CD4-positive, alpha-beta memory T cell (primary cell): Measurements from ENCODE around the gene LDLRAD4. TPM values are rescaled to one million over a fixed set of nuclear protein-coding genes. Genes with fewer than 3 reads are reported as not detected.

ENCODE experiments used
- CTCF ChIA-PET: fragments of 350-600 bp; sonication (Branson Sonifier 250); formaldehyde crosslinking; loops from one replicate; lab custom pipeline; 2021; ENCODE audit warnings: inconsistent platforms; ENCODE audit not compliant: partially characterized antibody; lab: Charles Lee
- POLR2A ChIA-PET: fragments of 350-600 bp; sonication (Branson Sonifier 250); formaldehyde crosslinking; loops from one replicate; lab custom pipeline; 2021; ENCODE audit not compliant: partially characterized antibody; lab: Charles Lee
- DNase-seq, 5 donors: peaks; one replicate each; pipeline versions ENCODE4 v3.0.0 to v3.0.0-alpha.2; 2020 to 2022; ENCODE audit warnings: mixed read lengths in 1 of 5
- H3K27ac ChIP-seq: one replicate; pipeline ENCODE4 v1.7.0; 2013; ENCODE audit warnings: low read depth, low read length
- H3K27me3 ChIP-seq: 2 replicates; pipeline ENCODE4 v1.7.0; 2013; ENCODE audit warnings: mild to moderate bottlenecking, low read length, moderate library complexity; ENCODE audit not compliant: insufficient read depth
- H3K36me3 ChIP-seq: 2 replicates; pipeline ENCODE4 v1.7.0; 2013; ENCODE audit warnings: mild to moderate bottlenecking, low read length, moderate library complexity; ENCODE audit not compliant: insufficient read depth
- H3K4me1 ChIP-seq: 2 replicates; pipeline ENCODE4 v1.7.0; 2013; ENCODE audit warnings: mild to moderate bottlenecking, low read length, moderate library complexity; ENCODE audit not compliant: insufficient read depth
- H3K4me3 ChIP-seq, 2 donors: one replicate each; pipeline ENCODE4 v1.7.0; 2013; ENCODE audit warnings: low read length in 2 of 2, mild to moderate bottlenecking in 1 of 2
- H3K9me3 ChIP-seq, 2 donors: one replicate each; pipeline ENCODE4 v1.7.0; 2013; ENCODE audit warnings: low read length in 2 of 2, control low read depth in 1 of 2; ENCODE audit not compliant: control insufficient read depth in 1 of 2
- H3K27ac Mint-ChIP-seq, 7 donors: one replicate each; pipeline ENCODE4 v1.8.0; 2020 to 2021; ENCODE audit warnings: mixed read lengths in 7 of 7, mild to moderate bottlenecking in 6 of 7, inconsistent platforms in 3 of 7, moderate library complexity in 3 of 7
- H3K27me3 Mint-ChIP-seq, 2 donors: one replicate each; pipeline ENCODE4 v1.8.0; 2020 to 2021; ENCODE audit warnings: mixed read lengths in 2 of 2
- H3K36me3 Mint-ChIP-seq, 2 donors: one replicate each; pipeline ENCODE4 v1.8.0; 2020 to 2021; ENCODE audit warnings: mixed read lengths in 2 of 2, inconsistent platforms in 1 of 2, mild to moderate bottlenecking in 1 of 2
- H3K4me1 Mint-ChIP-seq, 4 donors: one replicate each; pipeline ENCODE4 v1.8.0; 2020 to 2021; ENCODE audit warnings: mixed read lengths in 4 of 4, mild to moderate bottlenecking in 1 of 4
- H3K4me3 Mint-ChIP-seq, 8 donors: one replicate each; pipeline ENCODE4 v1.8.0; 2020 to 2021; ENCODE audit warnings: mixed read lengths in 8 of 8, mild to moderate bottlenecking in 7 of 8, moderate library complexity in 6 of 8, inconsistent platforms in 3 of 8
- H3K9me3 Mint-ChIP-seq, 8 donors: one replicate each; pipeline ENCODE4 v1.8.0; 2020 to 2021; ENCODE audit warnings: mixed read lengths in 8 of 8, mild to moderate bottlenecking in 5 of 8, inconsistent platforms in 3 of 8, moderate library complexity in 1 of 8
- intact Hi-C: fragments of 100-400 bp; cut with micrococcal nuclease; formaldehyde crosslinking; loops from one replicate; pipeline ENCODE4 v1.15.1; 2023
- polyA plus RNA-seq, 2 donors: library from polyadenylated mRNA; unstranded; fragments of 300-500 nt; fragmentation: Illumina TruSeq; gene quantifications; one replicate each; pipeline ENCODE4 v1.2.3, GENCODE V29; 2021
- total RNA-seq, 2 experiments: library from RNA; stranded (reverse); gene quantifications; one replicate each; pipeline ENCODE4 v1.2.3, GENCODE V29; 2021

LDLRAD4 gene
- total and polyA plus RNA-seq, 4 experiments from 2014 or later = 17.4 to 63.0 (median 36.6) TPM

DNA sequence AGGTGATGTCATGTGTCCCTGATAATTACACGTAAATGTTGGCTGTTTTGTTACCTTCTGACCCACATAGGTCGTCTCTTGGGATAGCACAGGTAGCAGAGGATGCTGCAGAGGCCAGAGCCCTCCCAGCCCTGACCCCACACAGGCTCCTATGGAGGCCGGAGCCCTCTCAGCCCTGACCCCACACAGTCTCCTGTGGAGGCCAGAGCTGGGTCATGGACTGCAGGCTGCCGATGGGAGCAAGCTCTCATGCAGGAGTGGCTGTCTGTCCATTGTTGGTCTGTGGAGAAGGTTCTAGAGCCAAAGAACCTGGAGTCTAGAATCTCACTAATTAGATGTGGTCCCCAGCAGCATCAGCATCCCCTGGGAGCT lies 155.5 kb downstream of the LDLRAD4 start:
- H3K27me3 Mint-ChIP-seq = no peaks in the 10 kb centered on the region
- no peak for DNase-seq
- POLR2A ChIA-PET = interaction anchor here (1.0 to 8.6 kb wide), 5 partner anchors 9 to 239 kb away, joined by 3 to 97 read pairs (median 4); no protein-coding TSS in a partner anchor
- Histone ChIP-seq H3K27ac (no peak overlapping the region), H3K4me1 (peaks cover 86% of the 10 kb centered on the region), H3K27me3 (no peaks in the 10 kb centered on the region), H3K36me3 (no peaks in the 10 kb centered on the region), H3K9me3 (no peaks in the 10 kb centered on the region), H3K4me3 (no peak overlapping the region)
- intact Hi-C loops = no loop called here
- H3K36me3 Mint-ChIP-seq = no peaks in the 10 kb centered on the region
- no peaks in the 10 kb centered on the region for H3K9me3 Mint-ChIP-seq
- H3K27ac Mint-ChIP-seq = peak overlapping the region in 6 of 7 donors; percentile 52 to 99 (median 94)
- CTCF ChIA-PET = interaction anchor here (1.0 to 4.1 kb wide), 6 partner anchors 9 to 158 kb away, joined by 3 to 26 read pairs (median 4); no protein-coding TSS in a partner anchor
- peaks cover 49 to 85% (median 71%) of the 10 kb centered on the region in 4 donors for H3K4me1 Mint-ChIP-seq
- no peak overlapping the region for H3K4me3 Mint-ChIP-seq

DNA sequence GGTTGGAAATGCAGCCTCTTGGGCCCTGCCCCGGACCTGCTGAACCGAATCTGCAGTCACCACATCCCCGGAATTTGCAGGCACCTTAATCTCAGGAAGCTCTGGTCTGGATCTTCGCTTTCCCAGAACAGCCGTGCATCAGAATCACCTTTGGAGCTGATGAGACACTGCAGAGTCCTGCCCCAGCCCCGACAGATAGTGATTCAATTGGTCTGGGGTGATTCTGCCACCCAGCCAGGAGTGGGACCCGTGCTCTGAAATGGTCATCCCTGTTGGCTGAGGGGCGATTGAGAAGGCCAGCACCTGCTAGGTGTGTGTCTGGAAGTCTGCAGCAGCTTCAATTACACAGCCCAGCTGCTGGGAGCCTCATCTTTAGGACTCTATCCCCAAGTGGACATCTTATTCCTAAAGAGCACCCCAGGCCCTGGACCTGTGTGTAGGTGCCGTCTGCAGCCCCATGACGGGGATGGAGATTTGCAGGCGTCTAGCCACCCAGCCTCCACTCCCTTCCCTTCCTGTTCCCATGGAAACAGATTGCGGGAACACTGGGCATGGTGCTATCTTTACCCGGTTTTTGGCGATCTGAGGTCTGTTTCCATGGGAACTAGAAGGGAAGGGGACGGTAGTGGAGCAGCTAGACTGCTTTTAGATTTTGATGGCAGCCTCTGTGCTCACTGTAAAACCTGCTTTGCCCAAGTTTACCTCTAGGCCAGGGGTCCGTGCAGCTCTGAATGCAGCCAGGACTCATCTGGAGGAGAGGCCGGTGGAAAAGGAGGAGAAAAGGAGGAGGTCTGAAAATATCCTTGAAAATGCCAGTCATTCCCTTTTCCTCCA lies 156.1 kb downstream of the LDLRAD4 start:
- CTCF ChIA-PET = interaction anchor here (1.4 to 4.1 kb wide), 5 partner anchors 9 to 158 kb away, joined by 3 to 26 read pairs (median 5); no protein-coding TSS in a partner anchor
- H3K27ac Mint-ChIP-seq = peak overlapping the region; percentile 90 to 100 (median 99)
- H3K27me3 Mint-ChIP-seq = no peaks in the 10 kb centered on the region
- peaks cover 51 to 83% (median 71%) of the 10 kb centered on the region in 4 donors for H3K4me1 Mint-ChIP-seq
- POLR2A ChIA-PET = interaction anchor here (0.8 to 8.6 kb wide), 10 partner anchors 11 to 238 kb away, joined by 3 to 97 read pairs (median 4); no protein-coding TSS in a partner anchor
- DNase-seq = peak in 1 of 5 donors; percentile 50
- intact Hi-C loops = loop anchor here (5.0 kb wide), 4 partner anchors 92 to 353 kb away; partner anchors contain the start of genes FAM210A and RNMT
- Histone ChIP-seq H3K4me1 (peaks cover 85% of the 10 kb centered on the region), H3K9me3 (no peaks in the 10 kb centered on the region), H3K27me3 (no peaks in the 10 kb centered on the region), H3K36me3 (no peaks in the 10 kb centered on the region), H3K4me3 (no peak overlapping the region), H3K27ac (peak overlapping the region; percentile 76)
- no peaks in the 10 kb centered on the region for H3K9me3 Mint-ChIP-seq
- H3K36me3 Mint-ChIP-seq = no peaks in the 10 kb centered on the region
- peak overlapping the region in 7 of 8 donors; percentile 18 to 91 (median 82) for H3K4me3 Mint-ChIP-seq

DNA sequence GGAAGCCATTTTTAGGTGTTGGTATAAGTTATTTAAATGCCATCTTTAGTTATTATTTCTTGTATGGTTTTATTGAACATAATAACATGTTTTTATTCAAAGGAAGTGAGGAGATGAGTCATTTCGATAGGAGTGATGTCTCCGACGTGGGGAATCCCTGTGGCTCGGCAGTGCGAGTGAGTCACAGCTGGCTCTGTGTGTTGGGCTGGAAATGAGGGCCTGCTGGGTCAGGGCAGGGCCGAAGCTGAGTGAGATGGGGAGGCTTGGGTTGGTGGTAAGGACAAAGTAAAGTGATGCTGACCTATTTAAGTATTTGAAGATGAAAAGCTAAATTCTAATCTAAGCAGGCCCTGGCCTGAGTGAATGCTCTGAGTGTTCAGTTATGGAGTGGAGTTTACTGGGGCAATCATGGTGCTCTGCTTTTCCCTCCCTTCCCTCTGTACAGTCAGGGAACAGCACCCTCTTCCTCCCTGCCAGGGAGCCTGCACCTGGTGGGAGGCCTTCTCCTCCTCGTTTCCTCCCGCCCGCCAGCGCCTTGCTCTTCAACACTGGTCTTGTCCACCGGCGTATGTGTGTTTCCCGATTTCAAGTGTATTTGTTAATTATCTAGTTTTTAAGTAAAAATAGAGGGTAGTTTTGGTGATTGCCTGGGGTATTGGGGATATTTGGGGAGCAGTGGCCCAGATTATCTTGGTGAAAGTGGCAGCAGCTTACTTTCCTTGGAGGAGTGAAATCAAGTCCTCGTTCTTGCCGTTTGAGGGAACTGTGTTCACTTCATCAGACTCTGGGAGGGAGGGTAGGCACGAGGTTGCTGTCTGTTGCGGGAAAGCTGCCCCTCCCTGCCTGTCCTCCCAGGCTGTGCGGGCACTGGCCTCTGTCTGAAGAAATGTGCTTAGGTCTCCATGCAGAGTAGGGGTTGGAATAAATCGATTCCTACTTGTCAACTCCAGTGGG lies 157.0 kb downstream of the LDLRAD4 start:
- Mint-ChIP-seq H3K27me3 (no peaks in the 10 kb centered on the region), H3K9me3 (no peaks in the 10 kb centered on the region), H3K27ac (peak overlapping the region; percentile 90 to 100 (median 99)), H3K4me3 (peak overlapping the region; percentile 75 to 91 (median 80)), H3K36me3 (no peaks in the 10 kb centered on the region), H3K4me1 (peaks cover 52 to 84% (median 71%) of the 10 kb centered on the region in 4 donors)
- Histone ChIP-seq H3K4me3 (peak overlapping the region in 1 of 2 donors; percentile 41), H3K36me3 (no peaks in the 10 kb centered on the region), H3K27ac (peak overlapping the region; percentile 76), H3K4me1 (peaks cover 86% of the 10 kb centered on the region), H3K9me3 (no peaks in the 10 kb centered on the region), H3K27me3 (no peaks in the 10 kb centered on the region)
- intact Hi-C loops = loop anchor here (2.0 to 5.0 kb wide), 5 partner anchors 61 to 352 kb away; partner anchors contain the start of genes FAM210A and RNMT
- CTCF ChIA-PET = interaction anchor here (0.8 to 4.1 kb wide), 6 partner anchors 8 to 159 kb away, joined by 3 to 26 read pairs (median 4); no protein-coding TSS in a partner anchor
- POLR2A ChIA-PET = interaction anchor here (0.8 to 8.6 kb wide), 14 partner anchors 11 to 237 kb away, joined by 3 to 97 read pairs (median 4); no protein-coding TSS in a partner anchor
- DNase-seq = peak; percentile 55 to 92 (median 65)

DNA sequence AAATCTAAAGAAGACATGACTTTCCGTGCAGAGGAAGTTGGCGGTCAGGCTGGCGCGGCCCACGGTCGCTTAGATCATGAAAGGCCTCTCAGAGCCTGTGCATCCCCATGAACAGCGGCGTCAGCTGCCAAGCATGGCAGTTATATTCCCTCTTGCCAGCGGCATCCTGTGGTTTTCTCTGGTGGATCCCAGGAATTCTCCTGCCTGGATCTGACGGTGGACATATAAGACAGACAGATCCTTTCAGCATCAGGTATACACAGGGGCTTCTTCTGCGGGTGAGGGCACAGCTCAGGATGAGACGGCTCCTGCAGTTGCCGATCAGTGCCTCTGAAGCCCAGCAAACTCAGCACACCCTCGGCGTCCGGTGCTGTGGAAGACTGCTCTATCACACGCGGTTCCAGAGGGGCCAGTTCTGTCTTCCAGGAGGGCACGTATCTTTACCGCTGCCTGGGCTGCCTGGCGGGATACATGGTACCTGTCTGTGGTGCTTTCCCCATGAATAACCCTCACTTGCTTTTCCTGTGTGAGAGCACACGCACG lies 157.8 kb downstream of the LDLRAD4 start:
- Mint-ChIP-seq H3K9me3 (no peaks in the 10 kb centered on the region), H3K27ac (peak overlapping the region; percentile 90 to 100 (median 99)), H3K27me3 (no peaks in the 10 kb centered on the region), H3K36me3 (no peaks in the 10 kb centered on the region), H3K4me1 (peaks cover 54 to 84% (median 74%) of the 10 kb centered on the region in 4 donors), H3K4me3 (peak overlapping the region; percentile 37 to 91 (median 78))
- H3K4me1 ChIP-seq = peaks cover 91% of the 10 kb centered on the region
- POLR2A ChIA-PET = interaction anchor here (0.7 to 8.6 kb wide), 10 partner anchors 12 to 236 kb away, joined by 3 to 97 read pairs (median 10); no protein-coding TSS in a partner anchor
- peak overlapping the region; percentile 76 for H3K27ac ChIP-seq
- peak in 4 of 5 donors; percentile 31 to 74 (median 38) for DNase-seq
- intact Hi-C loops = loop anchor here (2.0 to 5.0 kb wide), 5 partner anchors 60 to 351 kb away; partner anchors contain the start of genes FAM210A and RNMT
- no peaks in the 10 kb centered on the region for H3K9me3 ChIP-seq
- H3K36me3 ChIP-seq = no peaks in the 10 kb centered on the region
- no peaks in the 10 kb centered on the region for H3K27me3 ChIP-seq
- CTCF ChIA-PET = interaction anchor here (0.7 to 4.1 kb wide), 3 partner anchors 23 to 160 kb away, joined by 3 to 26 read pairs (median 3); no protein-coding TSS in a partner anchor
- H3K4me3 ChIP-seq = peak overlapping the region; percentile 3 to 41

DNA sequence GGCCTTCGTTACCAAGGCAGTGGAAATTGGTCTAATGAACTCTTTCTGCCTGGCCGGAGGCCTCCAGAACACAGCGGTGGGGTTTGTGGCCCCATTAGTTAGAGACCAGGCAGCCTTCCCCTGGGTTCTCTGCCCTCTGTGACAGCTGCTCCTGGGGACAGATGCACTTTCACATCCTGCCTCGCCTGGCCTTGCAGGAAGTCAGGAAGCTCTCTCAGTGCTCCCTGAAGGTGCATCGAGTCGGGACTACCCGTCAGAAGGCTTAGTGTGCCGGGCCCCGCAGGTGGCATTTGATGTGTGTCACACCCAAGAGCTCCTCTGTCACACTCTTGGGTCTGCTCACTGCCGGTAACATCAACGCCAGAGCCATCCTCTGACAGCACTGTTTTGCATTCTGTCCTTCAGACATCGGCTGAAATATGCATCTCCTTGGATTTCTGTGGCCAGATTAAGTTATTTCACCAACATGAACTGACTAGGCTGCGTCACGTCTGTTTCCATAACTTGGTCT lies 158.3 kb downstream of the LDLRAD4 start:
- H3K4me1 ChIP-seq = peaks cover 91% of the 10 kb centered on the region
- no peaks in the 10 kb centered on the region for H3K36me3 Mint-ChIP-seq
- H3K9me3 Mint-ChIP-seq = no peaks in the 10 kb centered on the region
- peak overlapping the region; percentile 3 to 41 for H3K4me3 ChIP-seq
- no peaks in the 10 kb centered on the region for H3K36me3 ChIP-seq
- peak; percentile 68 to 86 (median 73) for DNase-seq
- intact Hi-C loops = loop anchor here (1.0 to 5.0 kb wide), 6 partner anchors 60 to 350 kb away; partner anchors contain the start of genes FAM210A and RNMT
- POLR2A ChIA-PET = interaction anchor here (0.7 to 8.6 kb wide), 12 partner anchors 12 to 236 kb away, joined by 3 to 97 read pairs (median 8); partner anchors contain the start of gene LDLRAD4
- H3K27ac ChIP-seq = peak overlapping the region; percentile 76
- H3K4me3 Mint-ChIP-seq = peak overlapping the region; percentile 37 to 91 (median 78)
- peaks cover 54 to 84% (median 74%) of the 10 kb centered on the region in 4 donors for H3K4me1 Mint-ChIP-seq
- H3K27me3 ChIP-seq = no peaks in the 10 kb centered on the region
- H3K9me3 ChIP-seq = no peaks in the 10 kb centered on the region
- CTCF ChIA-PET = interaction anchor here (0.7 to 4.1 kb wide), 4 partner anchors 61 to 161 kb away, joined by 3 to 26 read pairs (median 4); no protein-coding TSS in a partner anchor
- no peaks in the 10 kb centered on the region for H3K27me3 Mint-ChIP-seq
- H3K27ac Mint-ChIP-seq = peak overlapping the region; percentile 90 to 100 (median 99)
